Neural cell (in vitro differentiated cells): ENCODE data around the gene SIN3A. TPM values are rescaled to one million over a fixed set of nuclear protein-coding genes. Genes with fewer than 3 reads are reported as not detected.

Experiments used
- H2AFZ ChIP-seq: fragments of 200-600, 300-800 bp; sonication (generic), shearing (Covaris generic); 2 replicates; pipeline ENCODE4 v1.6.0; 2014; ENCODE audit warnings: low read depth, mild to moderate bottlenecking, antibody characterized with exemption, low read length, moderate library complexity
- H3F3A ChIP-seq: fragments of 200-600 bp; shearing (Covaris generic); 2 replicates; pipeline ENCODE4 v1.6.1; 2016; ENCODE audit warnings: mild to moderate bottlenecking, moderate library complexity, mixed read lengths, antibody characterized with exemption, low read length; ENCODE audit not compliant: insufficient read depth, poor library complexity, severe bottlenecking
- H3K27ac ChIP-seq: fragments of 200-600, 300-800 bp; sonication (generic), shearing (Covaris generic); 2 replicates; pipeline ENCODE4 v1.5.1; 2014; ENCODE audit warnings: mild to moderate bottlenecking, low read length, moderate library complexity
- H3K27me3 ChIP-seq: fragments of 300-800, 200-600 bp; sonication (generic), shearing (Covaris generic); 2 replicates; pipeline ENCODE4 v1.6.0; 2014; ENCODE audit warnings: mild to moderate bottlenecking, low read depth, low read length, moderate library complexity; ENCODE audit not compliant: insufficient read depth
- H3K36me3 ChIP-seq: fragments of 300-800, 200-600 bp; sonication (generic), shearing (Covaris generic); 2 replicates; pipeline ENCODE4 v1.5.1; 2014; ENCODE audit warnings: mild to moderate bottlenecking, antibody characterized with exemption, low read length, moderate library complexity; ENCODE audit not compliant: insufficient read depth
- H3K4me2 ChIP-seq: fragments of 300-800, 200-600 bp; sonication (generic), shearing (Covaris generic); 2 replicates; pipeline ENCODE4 v1.6.0; 2014; ENCODE audit warnings: mild to moderate bottlenecking, low read length
- H3K4me3 ChIP-seq: fragments of 300-800, 200-600 bp; sonication (generic), shearing (Covaris generic); 2 replicates; pipeline ENCODE4 v1.5.1; 2014; ENCODE audit warnings: mild to moderate bottlenecking, low read length, moderate library complexity
- H3K79me2 ChIP-seq: fragments of 200-600 bp; shearing (Covaris generic); replicated peaks from 2 replicates; pipeline ENCODE4 v1.6.0; 2014; ENCODE audit warnings: mild to moderate bottlenecking, low read length, moderate library complexity; ENCODE audit not compliant: insufficient read depth
- H3K9ac ChIP-seq: fragments of 300-800, 200-600 bp; sonication (generic), shearing (Covaris generic); 2 replicates; pipeline ENCODE4 v1.6.1; 2016; ENCODE audit warnings: mild to moderate bottlenecking, low read length, mixed read lengths
- H3K9me2 ChIP-seq: fragments of 200-600 bp; shearing (Covaris generic); 2 replicates; pipeline ENCODE4 v1.6.1; 2016; ENCODE audit warnings: mild to moderate bottlenecking, low read length, mixed read lengths; ENCODE audit not compliant: insufficient read depth
- H3K9me3 ChIP-seq: fragments of 200-600, 300-800 bp; sonication (generic), shearing (Covaris generic); 2 replicates; pipeline ENCODE4 v1.6.1; 2016; ENCODE audit warnings: mild to moderate bottlenecking, mixed run types, low read length, moderate library complexity, mixed read lengths
- H4K20me1 ChIP-seq: fragments of 200-600 bp; shearing (Covaris generic); 2 replicates; pipeline ENCODE4 v1.6.1; 2016; ENCODE audit warnings: mild to moderate bottlenecking, mixed run types; ENCODE audit not compliant: insufficient read depth
- CTCF ChIP-seq: fragments of 450-650 bp; IDR thresholded peaks from 2 replicates; pipeline ENCODE4 v1.5.1; 2014; ENCODE audit warnings: antibody characterized with exemption, mild to moderate bottlenecking, moderate library complexity; ENCODE audit not compliant: poor library complexity, severe bottlenecking
- EP300 ChIP-seq: fragments of 450-650 bp; conservative IDR thresholded peaks from 2 replicates; pipeline ENCODE4 v1.6.1; 2014; ENCODE audit warnings: antibody characterized with exemption, mild to moderate bottlenecking, moderate library complexity; ENCODE audit not compliant: poor library complexity, severe bottlenecking
- EZH2 ChIP-seq: fragments of 200-600, 300-800 bp; shearing (Covaris generic), sonication (generic); IDR thresholded peaks from 2 replicates; pipeline ENCODE4 v1.6.1; 2014; ENCODE audit warnings: antibody characterized with exemption, low read length, borderline replicate concordance, mild to moderate bottlenecking; ENCODE audit not compliant: insufficient read depth, poor library complexity, severe bottlenecking
- MXI1 ChIP-seq: fragments of 450-650 bp; conservative IDR thresholded peaks from 2 replicates; pipeline ENCODE4 v1.6.1; 2014; ENCODE audit warnings: antibody characterized with exemption, mild to moderate bottlenecking; ENCODE audit not compliant: poor library complexity, severe bottlenecking
- POLR2AphosphoS5 ChIP-seq: IDR thresholded peaks from 2 replicates; pipeline ENCODE4 v1.6.1; 2012
- RAD21 ChIP-seq: fragments of 450-650 bp; conservative IDR thresholded peaks from 2 replicates; pipeline ENCODE4 v1.6.1; 2014; ENCODE audit warnings: antibody characterized with exemption, mild to moderate bottlenecking, moderate library complexity
- REST ChIP-seq: IDR thresholded peaks from 2 replicates; pipeline ENCODE4 v1.6.1; 2012; ENCODE audit warnings: borderline replicate concordance
- SMC3 ChIP-seq: fragments of 450-650 bp; conservative IDR thresholded peaks from 2 replicates; pipeline ENCODE4 v1.6.1; 2014; ENCODE audit warnings: antibody characterized with exemption, mild to moderate bottlenecking, moderate library complexity; ENCODE audit not compliant: poor library complexity
- TAF1 ChIP-seq: IDR thresholded peaks from 2 replicates; pipeline ENCODE4 v1.6.1; 2012; ENCODE audit warnings: low read depth
- polyA minus RNA-seq: library from RNA; depleted of rRNA, polyadenylated mRNA; stranded (reverse); fragments of >200 nt; gene quantifications from 2 replicates; pipeline ENCODE4 v1.2.3, GENCODE V29; 2014
- polyA plus RNA-seq: library from polyadenylated mRNA; depleted of rRNA; stranded (reverse); fragments of >200 nt; gene quantifications from 2 replicates; pipeline ENCODE4 v1.2.3, GENCODE V29; 2014

Gene SIN3A
- polyA plus RNA-seq (11.5 and 13.7 TPM in 2 replicates), polyA minus RNA-seq (50.6 and 60.5 TPM in 2 replicates)

GRCh38 chr15:75451674-75452363, at the start of gene SIN3A:
SIN3A (minus strand) TSS chr15:75451690; CDS start chr15:75430375, 21,315 bp downstream.
- Histone ChIP-seq H3K4me2 (peak within 1 kb of the TSS; percentile 97), H4K20me1 (no peaks in the 10 kb centered on the region), H3K4me3 (peak within 1 kb of the TSS; percentile 97), H3K9ac (peak within 1 kb of the TSS; percentile 95), H3K36me3 (no peaks in the 10 kb centered on the region), H3F3A (no peaks in the 10 kb centered on the region), H3K9me3 (no peaks in the 10 kb centered on the region), H2AFZ (peak within 1 kb of the TSS; percentile 51), H3K79me2 (peaks cover 31% of the 10 kb centered on the region), H3K27ac (peak within 1 kb of the TSS; percentile 94), H3K27me3 (no peaks in the 10 kb centered on the region), H3K9me2 (no peaks in the 10 kb centered on the region)
- peak; percentile 11 for TF ChIP-seq MXI1
- TF ChIP-seq POLR2AphosphoS5 = peak; percentile 75
- no peak for TF ChIP-seq EP300
- no peak for TF ChIP-seq EZH2
- no peak for TF ChIP-seq SMC3
- peak; percentile 36 for TF ChIP-seq CTCF
- TF ChIP-seq TAF1 = peak; percentile 79
- no peak for TF ChIP-seq RAD21
- TF ChIP-seq REST = peak; percentile 66

- Histone ChIP-seq H3K79me2 (no peaks in the 10 kb centered on the region), H3F3A (no peaks in the 10 kb centered on the region), H3K27me3 (no peaks in the 10 kb centered on the region), H3K9me2 (no peaks in the 10 kb centered on the region), H3K9ac (no peak overlapping the region), H3K27ac (no peak overlapping the region), H4K20me1 (no peaks in the 10 kb centered on the region), H3K4me2 (no peak overlapping the region), H2AFZ (no peak overlapping the region), H3K9me3 (no peaks in the 10 kb centered on the region), H3K36me3 (no peaks in the 10 kb centered on the region), H3K4me3 (no peak overlapping the region)
- TF ChIP-seq POLR2AphosphoS5 (no peak), EZH2 (no peak), EP300 (no peak), CTCF (no peak), RAD21 (no peak), SMC3 (no peak), TAF1 (no peak), REST (no peak), MXI1 (no peak)
Measured at GRCh38 chr15:75493732-75494131, 42.2 kb upstream of the SIN3A start.
